Metanephros (tissue), 1 donor: ENCODE measurements around the gene KCNA4. TPM values are rescaled to one million over a fixed set of nuclear protein-coding genes. Genes with fewer than 3 reads are reported as not detected.

Experiments
- total RNA-seq: library from RNA; depleted of rRNA; stranded (reverse); fragments of >200 nt; gene quantifications from one replicate; pipeline ENCODE4 v1.2.3, GENCODE V29; 2014

Gene KCNA4
- 1.3 TPM for total RNA-seq

DNA sequence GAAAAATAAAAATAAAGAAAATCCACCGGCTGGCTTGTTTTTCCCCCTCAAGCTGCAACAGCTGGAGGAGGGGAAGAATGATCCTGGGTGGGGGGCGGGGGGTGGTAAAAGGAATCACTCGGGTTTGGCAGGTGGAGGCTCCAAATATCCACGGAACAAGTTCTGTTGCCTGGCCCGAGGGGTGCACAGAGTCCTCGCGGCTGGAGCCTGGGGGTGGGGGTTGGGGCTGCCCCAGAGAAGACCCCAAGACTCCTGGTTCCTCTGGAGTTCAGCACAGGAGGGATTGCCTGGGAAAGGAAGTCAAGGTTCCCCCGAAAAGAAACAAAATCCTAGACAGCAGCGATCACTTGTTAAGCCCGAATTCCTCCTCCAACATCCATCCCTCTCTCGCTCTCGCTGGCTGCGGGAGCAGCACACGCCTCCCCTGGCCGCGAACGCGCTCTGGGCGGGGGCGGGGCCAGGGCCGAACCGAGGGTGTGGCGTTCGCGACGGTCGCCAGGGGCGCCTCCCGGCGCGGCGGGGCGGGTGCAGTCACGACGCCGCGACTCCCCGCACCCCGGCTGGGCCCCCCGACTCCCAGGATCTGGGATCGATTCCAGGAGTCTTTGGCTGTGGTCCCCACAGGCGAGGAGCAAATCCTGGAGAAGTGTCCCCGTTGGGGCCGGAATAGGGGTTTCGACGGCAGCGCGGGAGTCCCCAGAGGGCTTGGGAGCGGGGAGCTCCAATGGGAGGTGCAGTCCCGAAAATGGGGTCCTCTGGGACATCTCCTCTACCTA lies at the start of gene KCNA4:
Gene KCNA4, minus strand, starts transcription at position 443 of the 776 bp plus-strand sequence. CDS start 4,352 bp downstream, outside the sequence.

Other genes with a start within 250 kb of the KCNA4 start
- not detected for gene FSHB, start 214.0 kb upstream of the KCNA4 start, total RNA-seq